Placental pericyte (primary cell): ENCODE data around the gene PSG3. TPM values are rescaled to one million over a fixed set of nuclear protein-coding genes. Genes with fewer than 3 reads are reported as not detected.

ENCODE experiments used
- total RNA-seq: library from RNA; depleted of rRNA; stranded (reverse); fragments of >200 nt; gene quantifications from 2 replicates; pipeline ENCODE4 v1.2.3, GENCODE V29; 2012

PSG3 gene
- not detected in 2 replicates for total RNA-seq

DNA sequence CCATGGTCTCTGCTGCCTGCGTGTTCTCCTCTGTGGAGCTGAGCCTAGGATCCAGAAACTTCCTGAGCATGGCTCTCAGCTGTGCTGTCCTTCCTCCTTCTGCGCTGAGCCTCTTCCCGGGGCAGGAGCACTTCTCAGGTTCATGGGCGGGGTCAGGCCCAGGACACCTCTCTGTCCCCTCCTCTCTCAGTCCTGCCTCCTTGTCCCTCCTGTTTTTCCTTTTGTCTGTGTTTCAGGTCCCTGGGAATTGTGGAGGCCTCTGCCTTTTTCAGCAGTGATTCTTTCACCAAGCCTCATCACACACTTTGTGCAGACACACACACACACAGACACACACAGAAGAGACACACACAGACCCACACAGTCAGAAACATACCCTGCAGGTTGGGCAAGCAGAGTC is at the start of gene PSG3:
PSG3 (minus strand) TSS at position 101 of the 400 bp plus-strand sequence; CDS start at position 4, 97 bp downstream.

Other genes starting within 250 kb of the PSG3 start
- gene CEACAM1, start 212.0 kb downstream of the PSG3 start, total RNA-seq: not detected in 2 replicates
- not detected in 2 replicates for gene CEACAM8, start 145.6 kb downstream of the PSG3 start, total RNA-seq
- gene PSG8, start 25.2 kb upstream of the PSG3 start, total RNA-seq: not detected in 2 replicates
- 0.43 and 0.44 TPM in 2 replicates for gene PSG1, start 139.2 kb upstream of the PSG3 start, total RNA-seq
- gene PSG6, start 177.4 kb upstream of the PSG3 start, total RNA-seq: not detected in 2 replicates
- under 0.01 TPM in 1 of 2 replicates, not detected in the other for gene PSG7, start 196.7 kb upstream of the PSG3 start, total RNA-seq